Measurements from ENCODE around the gene MYT1.
"Not testable (repeated sequence)": the region's sequence is repeated elsewhere in the genome, so short reads cannot be mapped to it uniquely, and the experiment has no call there.

The MYT1 gene

DNA sequence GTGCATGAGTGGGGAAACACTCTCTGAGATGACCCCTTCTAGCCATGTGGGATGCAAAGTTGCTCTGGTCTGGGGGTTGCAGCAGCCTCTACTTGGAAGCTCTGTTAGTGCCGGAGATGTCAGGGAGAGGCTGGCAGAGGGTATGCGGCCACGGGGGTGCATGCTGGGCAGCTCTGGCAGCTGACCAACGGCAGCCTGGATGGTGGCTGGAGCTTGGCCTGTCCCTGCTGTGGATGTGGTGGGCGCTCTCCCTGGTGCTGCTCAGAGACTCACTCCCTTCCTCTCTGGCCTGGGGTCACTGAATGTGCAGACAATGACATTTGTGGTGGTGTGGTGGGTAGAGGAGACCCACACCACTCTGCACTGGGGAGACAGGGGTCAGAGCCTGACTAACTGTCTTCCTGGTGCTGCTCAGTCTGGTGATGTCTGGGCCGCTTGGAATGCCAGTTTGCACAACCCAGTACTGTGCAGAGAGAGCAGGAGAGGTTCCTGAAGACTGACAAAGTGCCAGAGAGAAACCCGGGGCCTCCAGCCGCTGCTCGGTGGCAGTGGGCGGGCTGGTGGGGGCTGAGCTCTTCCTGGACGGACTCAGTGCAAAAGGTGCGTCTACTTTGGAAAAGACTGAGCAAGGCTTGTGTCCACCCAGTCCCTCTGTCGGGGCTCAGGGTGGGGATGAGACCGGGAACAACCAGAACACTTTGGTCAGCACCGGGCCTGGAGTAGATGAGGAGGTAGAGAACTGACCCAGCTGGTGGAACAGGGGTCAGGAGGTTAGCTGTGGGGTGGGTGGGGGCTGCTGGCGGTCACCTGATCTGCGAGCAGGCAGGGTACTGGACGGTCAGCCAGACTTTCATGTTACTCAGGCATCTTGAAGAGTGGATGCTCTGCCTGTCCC, 2.7 kb downstream of the MYT1 start:
- no peak for DNase-seq (ENCODE audit: low read depth in 2 of 2)

GRCh38 chr20:64167676-64168075, 3.4 kb downstream of the MYT1 start:
- no peak for DNase-seq (ENCODE audit: low read depth in 2 of 2)

GRCh38 chr20:64168381-64169090, 4.3 kb downstream of the MYT1 start:
- DNase-seq (ENCODE audit: low read depth in 2 of 2): no peak

- DNase-seq (ENCODE audit: low read depth in 2 of 2): no peak
Observed at GRCh38 chr20:64169091-64169560, 4.9 kb downstream of the MYT1 start.

- DNase-seq (ENCODE audit: low read depth in 2 of 2): no peak
Observed at GRCh38 chr20:64171211-64171610, 7.0 kb downstream of the MYT1 start.

GRCh38 chr20:64173116-64173515, 8.9 kb downstream of the MYT1 start:
- DNase-seq (ENCODE audit: low read depth in 2 of 2): no peak

DNA sequence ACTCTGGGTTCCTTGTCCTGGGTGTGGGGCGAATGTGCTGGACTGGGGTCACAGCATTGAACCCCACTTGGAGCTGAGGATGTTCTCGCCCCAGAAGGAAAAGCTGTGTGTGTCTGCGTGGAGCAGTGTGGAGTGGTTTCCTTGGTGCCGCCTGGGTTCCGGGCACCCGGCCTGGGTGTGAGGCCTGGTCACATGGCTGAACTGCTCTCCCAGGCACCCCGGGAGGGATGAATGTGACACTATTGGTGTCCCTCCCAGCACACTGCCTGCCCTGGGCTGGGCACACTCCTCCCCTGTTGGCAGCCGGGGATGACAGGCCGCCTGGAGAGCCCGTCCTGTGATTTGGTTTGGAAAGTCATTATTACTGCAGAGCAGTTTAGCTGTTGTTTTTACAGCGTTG, 12.3 kb downstream of the MYT1 start:
- no peak for DNase-seq (ENCODE audit: low read depth in 2 of 2)

GRCh38 chr20:64176971-64177370, 12.7 kb downstream of the MYT1 start:
- no peak for DNase-seq (ENCODE audit: low read depth in 2 of 2)

DNA sequence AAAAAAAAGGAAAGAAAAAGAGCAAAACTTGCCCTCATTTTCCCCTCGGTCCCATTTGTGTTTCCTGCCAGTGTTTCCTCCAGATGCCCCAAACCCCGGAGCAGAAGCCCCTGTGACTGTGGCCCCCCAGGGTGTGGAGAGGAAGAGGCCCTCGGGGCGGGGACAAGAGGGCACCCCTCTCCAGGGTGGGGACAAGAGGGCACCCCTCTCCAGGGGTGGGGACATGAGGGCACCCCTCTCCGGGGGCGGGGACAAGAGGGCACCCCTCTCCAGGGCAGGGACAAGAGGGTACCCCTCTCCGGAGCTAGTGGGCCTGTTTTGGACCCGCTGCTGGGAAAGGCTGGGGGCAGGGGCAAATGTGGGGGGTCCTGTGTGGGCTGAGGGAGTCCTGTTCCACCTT, 13.1 kb downstream of the MYT1 start:
- DNase-seq (ENCODE audit: low read depth in 2 of 2): no peak

- DNase-seq (ENCODE audit: low read depth in 2 of 2): no peak
Observed at GRCh38 chr20:64177787-64178186, 13.5 kb downstream of the MYT1 start.

DNA sequence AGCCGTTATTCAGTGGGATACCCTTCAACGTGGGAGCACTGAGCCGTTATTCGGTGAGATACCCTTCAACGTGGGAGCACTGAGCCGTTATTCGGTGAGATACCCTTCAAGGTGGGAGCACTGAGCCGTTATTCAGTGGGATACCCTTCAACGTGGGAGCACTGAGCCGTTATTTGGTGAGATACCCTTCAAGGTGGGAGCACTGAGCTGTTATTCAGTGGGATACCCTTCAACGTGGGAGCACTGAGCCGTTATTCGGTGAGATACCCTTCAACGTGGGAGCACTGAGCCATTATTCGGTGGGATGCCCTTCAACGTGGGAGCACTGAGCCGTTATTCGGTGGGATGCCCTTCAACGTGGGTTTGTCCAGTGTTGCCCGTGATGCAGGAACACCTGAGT, 14.7 kb downstream of the MYT1 start:
- DNase-seq (ENCODE audit: low read depth in 2 of 2): not testable (repeated sequence)

DNA sequence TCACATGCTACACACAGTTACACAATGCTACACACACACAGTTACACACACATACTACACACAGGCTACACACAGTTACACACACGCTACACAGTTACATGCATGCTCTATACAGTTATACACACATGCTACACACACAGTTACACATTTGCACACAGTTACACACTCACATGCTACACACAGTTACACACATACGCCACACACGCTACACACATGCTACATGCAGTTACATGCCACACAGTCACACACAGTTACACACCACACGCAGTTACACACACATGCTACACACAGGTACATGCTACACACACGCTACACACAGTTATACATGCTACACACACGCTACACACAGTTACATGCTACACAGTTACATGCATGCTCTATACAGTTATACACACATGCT, 15.6 kb downstream of the MYT1 start:
- DNase-seq (ENCODE audit: low read depth in 2 of 2): no peak

DNA sequence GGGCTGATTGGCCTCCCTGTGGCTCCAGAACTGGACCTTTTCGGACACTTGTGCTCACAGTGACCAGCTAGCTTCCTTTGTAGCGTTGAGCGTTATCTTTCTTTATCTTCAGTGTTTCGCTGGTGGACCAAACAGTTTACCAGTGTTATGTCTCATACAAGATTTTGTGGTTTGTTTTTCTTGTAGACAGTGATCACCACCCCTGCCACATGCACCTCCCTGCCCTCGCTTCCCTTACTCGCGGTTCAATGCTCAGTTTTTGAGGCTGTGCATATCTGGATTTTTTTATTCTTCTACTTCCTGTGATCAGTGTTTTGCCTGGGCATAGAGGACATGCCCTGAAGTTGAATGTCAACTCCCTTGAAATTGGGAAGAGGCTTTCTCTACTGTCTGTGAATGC, 16.4 kb downstream of the MYT1 start:
- DNase-seq (ENCODE audit: low read depth in 2 of 2): no peak

DNA sequence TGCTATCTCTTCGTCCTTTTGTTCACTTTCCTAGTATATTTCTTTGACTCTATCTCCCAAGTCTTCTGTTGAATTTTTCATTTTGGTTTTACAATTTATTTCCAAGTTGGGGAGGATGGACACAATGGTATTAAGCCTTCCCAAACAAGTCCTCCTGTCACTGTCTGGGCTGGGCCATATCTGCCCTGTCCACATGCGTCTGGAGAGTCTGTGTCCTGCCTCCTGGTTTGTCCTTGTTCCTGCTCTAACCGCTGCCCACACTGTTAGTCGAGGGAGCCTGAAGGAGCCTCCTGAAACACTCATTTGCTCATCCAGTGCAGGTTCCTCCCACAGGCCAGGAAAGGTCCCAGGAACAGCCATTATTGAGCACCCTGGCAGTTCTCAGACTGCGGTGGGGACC, 17.1 kb downstream of the MYT1 start:
- no peak for DNase-seq (ENCODE audit: low read depth in 2 of 2)

DNA sequence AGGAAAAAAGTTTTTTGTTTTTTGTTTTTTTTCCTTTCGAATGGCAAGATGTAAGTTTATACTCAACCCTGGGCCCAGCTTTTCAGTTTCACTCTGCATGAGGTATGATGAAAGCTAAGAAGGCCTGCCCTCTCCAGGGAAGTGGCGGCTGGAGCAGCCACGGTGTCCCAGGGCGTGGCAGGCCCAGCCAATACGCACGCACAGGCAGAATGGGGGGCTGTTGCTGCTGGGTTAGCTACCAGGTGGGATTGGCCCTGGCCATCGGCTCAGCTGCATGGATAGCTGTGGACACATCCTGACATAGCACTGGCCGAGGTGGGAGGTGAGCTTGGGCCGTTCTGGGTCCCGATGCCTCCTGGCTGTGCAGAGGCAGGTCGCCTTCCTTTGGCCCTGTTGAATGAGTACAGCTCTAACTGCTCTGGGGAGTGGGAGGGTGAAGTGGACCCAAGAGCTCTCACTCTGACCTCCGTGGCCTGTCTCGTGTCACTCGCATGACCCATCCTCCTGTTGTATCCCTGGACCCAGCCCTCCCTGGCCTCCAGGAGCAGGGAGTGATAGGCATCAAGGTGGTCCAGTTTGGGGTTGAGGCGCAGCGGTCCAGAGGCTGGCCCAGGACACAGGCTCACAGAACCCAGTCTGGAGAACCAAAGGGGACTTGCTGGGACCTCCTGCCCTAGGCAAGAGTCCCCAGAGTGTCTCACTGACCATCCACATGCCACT, 18.1 kb downstream of the MYT1 start:
- no peak for DNase-seq (ENCODE audit: low read depth in 2 of 2)

GRCh38 chr20:64183313-64183712, 19.1 kb downstream of the MYT1 start:
- no peak for DNase-seq (ENCODE audit: low read depth in 2 of 2)

DNA sequence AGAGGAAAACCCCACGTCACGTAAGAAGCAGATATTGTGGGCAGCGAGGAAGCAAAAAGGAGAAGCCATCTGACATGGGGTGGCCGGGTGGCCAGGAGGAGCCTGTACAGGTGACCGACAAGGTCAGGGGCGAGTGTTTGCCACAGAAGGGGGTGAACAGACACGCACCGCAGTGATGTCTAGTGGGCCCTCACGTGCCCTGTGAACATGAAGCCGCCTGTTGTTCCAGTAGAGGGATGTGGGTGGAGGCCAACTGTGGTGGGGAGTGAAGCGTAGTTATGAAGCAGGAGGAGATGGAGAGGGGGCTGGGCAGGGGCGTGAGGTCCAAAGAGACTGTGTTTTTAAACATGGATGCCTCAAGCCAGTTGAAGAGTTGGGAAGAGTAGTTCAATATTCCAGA, 20.5 kb downstream of the MYT1 start:
- no peak for DNase-seq (ENCODE audit: low read depth in 2 of 2)

GRCh38 chr20:64185276-64185900, 21.1 kb downstream of the MYT1 start:
- no peak for DNase-seq (ENCODE audit: low read depth in 2 of 2)

DNA sequence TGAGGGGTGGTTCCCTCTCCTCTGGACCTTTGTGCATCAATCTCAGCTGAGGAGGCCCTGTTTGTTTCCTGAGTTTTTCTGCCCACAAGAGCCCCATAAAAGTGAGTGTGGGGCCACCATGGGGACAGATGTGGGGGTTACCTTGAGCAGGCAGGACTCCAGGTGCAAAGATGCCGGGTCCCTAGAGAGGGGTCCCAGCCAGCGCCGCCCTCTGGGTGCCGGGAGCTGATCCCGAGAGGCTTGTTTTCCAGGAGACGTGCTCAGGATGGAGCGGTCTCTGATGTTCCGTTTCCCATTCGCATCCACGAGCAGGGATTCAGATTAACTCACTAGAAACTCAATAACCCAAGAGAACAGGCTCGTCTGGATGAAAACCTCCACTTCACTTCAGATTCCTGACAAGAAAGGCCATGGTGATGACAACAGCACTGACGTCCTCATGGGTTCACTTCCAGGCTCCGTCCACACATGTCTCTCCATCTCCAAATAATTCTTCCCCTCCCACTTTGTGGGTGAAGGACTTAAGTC, 21.9 kb downstream of the MYT1 start:
- DNase-seq (ENCODE audit: low read depth in 2 of 2): no peak

- not testable (repeated sequence) for DNase-seq (ENCODE audit: low read depth in 2 of 2)
Observed at GRCh38 chr20:64187213-64187612, 23.0 kb downstream of the MYT1 start.

- DNase-seq (ENCODE audit: low read depth in 2 of 2): no peak
Observed at GRCh38 chr20:64188091-64188490, 23.8 kb downstream of the MYT1 start.
